Activated naive CD4-positive, alpha-beta T cell treated with anti-CD3 and anti-CD28 coated beads, Interleukin-2, amount 10 ng/mL, durations not matched to agents 7 days and 5 days (primary cell): Measurements from ENCODE around the gene SOX11.

Experiments used
- CTCF ChIA-PET: fragments of 350-600 bp; sonication (Branson Sonifier 250); formaldehyde crosslinking; loops from one replicate; lab custom pipeline; 2021; ENCODE audit warnings: antibody characterized with exemption; lab: Charles Lee
- DNase-seq: peaks from one replicate; pipeline ENCODE4 v3.0.0-alpha.2; 2020
- H3K27ac Mint-ChIP-seq: one replicate; pipeline ENCODE4 v1.8.0; 2021; ENCODE audit warnings: mild to moderate bottlenecking, moderate library complexity, mixed read lengths
- H3K27me3 Mint-ChIP-seq: one replicate; pipeline ENCODE4 v1.8.0; 2021; ENCODE audit warnings: mild to moderate bottlenecking, mixed read lengths
- H3K36me3 Mint-ChIP-seq: one replicate; pipeline ENCODE4 v1.8.0; 2021; ENCODE audit warnings: mixed read lengths
- H3K4me1 Mint-ChIP-seq: one replicate; pipeline ENCODE4 v1.8.0; 2021; ENCODE audit warnings: mixed read lengths
- H3K4me3 Mint-ChIP-seq: one replicate; pipeline ENCODE4 v1.8.0; 2021; ENCODE audit warnings: mild to moderate bottlenecking, moderate library complexity, mixed read lengths
- H3K9me3 Mint-ChIP-seq: one replicate; pipeline ENCODE4 v1.8.0; 2021; ENCODE audit warnings: mixed read lengths

The SOX11 gene

DNA sequence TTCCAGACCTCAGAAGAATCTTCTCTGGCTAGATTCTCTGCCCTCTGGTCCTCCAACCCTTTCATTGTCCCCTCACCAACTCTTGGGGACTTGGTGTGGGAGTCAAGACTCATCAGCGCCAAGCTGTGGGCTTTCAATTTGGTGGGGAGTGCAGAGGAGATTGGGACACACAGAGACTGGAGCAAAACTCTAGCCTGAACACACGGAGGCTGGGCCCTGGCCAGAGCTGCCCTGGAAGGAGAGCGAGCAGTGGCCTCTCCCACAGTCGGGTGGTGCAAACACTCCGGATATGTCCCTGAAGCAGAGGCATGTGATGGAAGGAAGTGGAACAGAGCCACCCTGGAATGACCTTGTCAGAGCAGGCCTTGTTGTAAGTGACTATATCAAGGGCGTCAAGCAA is 8.7 kb upstream of the SOX11 start:
- CTCF ChIA-PET, result no interaction called here
- Mint-ChIP-seq H3K9me3 (no peaks in the 10 kb centered on the region), H3K27ac (no peak overlapping the region), H3K27me3 (no peaks in the 10 kb centered on the region), H3K36me3 (no peaks in the 10 kb centered on the region), H3K4me1 (no peaks in the 10 kb centered on the region), H3K4me3 (no peak overlapping the region)
- DNase-seq, result no peak

DNA sequence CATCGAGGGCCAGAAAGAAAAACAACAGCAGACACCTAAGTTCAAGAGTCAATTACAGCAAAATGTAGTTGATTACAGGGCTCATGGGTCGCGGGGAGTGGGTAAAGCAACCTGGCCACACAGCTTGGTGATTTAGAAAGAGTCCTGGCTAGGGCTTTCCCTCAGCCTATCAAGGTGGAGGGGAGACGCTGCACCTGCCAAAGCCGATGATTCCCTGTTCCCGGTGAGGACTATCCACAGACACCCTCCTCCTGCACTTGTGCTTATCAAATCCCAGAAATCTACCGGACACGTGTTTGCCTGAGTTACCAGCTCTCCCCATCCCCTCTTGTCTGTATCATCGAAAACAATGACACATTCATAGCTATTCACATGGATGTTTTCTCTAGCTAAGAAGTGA is 7.0 kb upstream of the SOX11 start:
- no peak for DNase-seq
- Mint-ChIP-seq H3K9me3 (no peaks in the 10 kb centered on the region), H3K4me1 (no peaks in the 10 kb centered on the region), H3K27ac (no peak overlapping the region), H3K36me3 (peaks cover under 1% of the 10 kb centered on the region), H3K4me3 (no peak overlapping the region), H3K27me3 (peaks cover 6% of the 10 kb centered on the region)
- CTCF ChIA-PET, result no interaction called here

DNA sequence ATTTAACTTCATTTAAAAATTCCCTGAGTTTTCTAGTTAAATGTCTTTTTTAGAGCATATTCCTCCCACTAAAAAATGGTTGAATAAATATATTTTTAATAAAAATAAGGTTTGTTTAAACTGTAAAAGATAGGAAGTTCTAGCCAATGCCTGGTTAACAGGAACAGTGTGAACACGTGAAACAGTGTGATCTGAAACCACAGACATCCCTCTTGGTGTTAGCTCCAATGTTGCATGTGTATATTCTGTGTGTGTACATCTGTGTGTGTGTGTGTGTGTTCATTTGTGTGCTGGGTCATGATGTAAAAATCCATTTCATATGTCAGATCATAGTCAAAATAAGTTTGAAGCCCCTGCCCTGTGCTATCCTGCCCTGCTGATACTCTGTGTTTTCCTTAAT is 6.1 kb upstream of the SOX11 start:
- Mint-ChIP-seq H3K9me3 (no peaks in the 10 kb centered on the region), H3K4me1 (peaks cover 3% of the 10 kb centered on the region), H3K27ac (no peak overlapping the region), H3K4me3 (no peak overlapping the region), H3K36me3 (peaks cover 3% of the 10 kb centered on the region), H3K27me3 (peaks cover 15% of the 10 kb centered on the region)
- no peak for DNase-seq
- CTCF ChIA-PET, result no interaction called here

DNA sequence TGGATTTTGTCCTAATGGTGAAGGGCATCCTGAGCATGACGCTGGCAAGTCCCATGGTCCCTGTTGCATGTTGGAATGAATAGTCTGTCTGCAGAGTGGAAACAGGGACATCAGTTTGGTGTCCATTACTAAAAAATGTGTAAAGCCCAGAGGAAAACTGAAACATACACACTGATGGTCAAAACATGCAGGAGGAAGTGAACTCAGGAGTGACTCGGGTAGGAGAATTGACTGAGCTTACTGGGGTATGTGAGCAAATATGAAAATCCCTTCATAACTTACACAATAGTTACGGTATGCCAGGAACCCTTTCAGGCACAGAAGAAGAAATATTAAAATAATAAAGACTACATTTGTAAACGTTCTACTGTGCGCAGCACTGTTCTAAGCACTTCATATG is 5.6 kb upstream of the SOX11 start:
- Mint-ChIP-seq H3K4me1 (peaks cover 3% of the 10 kb centered on the region), H3K36me3 (peaks cover 3% of the 10 kb centered on the region), H3K9me3 (no peaks in the 10 kb centered on the region), H3K27ac (no peak overlapping the region), H3K27me3 (peaks cover 19% of the 10 kb centered on the region), H3K4me3 (no peak overlapping the region)
- DNase-seq, result no peak
- CTCF ChIA-PET, result no interaction called here

DNA sequence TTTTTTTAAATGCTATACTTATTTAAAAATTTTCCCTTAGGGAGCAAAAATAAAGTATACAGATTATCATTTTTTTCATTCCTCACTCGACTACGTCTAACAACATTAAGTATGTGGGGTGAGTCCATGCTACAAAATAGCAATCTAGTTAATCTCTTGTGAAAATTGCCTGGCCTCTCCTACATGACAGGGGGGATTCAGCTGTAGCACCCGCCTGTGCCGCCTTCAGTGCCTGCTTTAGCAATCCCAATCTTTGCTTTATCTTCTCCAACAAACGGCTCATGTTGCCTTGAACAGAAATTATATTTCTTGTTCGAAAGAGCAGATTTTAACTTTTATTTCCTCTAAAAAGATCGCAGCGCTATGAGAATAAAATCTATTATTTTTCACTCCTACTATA is 2.4 kb upstream of the SOX11 start:
- peaks cover 49% of the 10 kb centered on the region for H3K27me3 Mint-ChIP-seq
- no peak overlapping the region for H3K4me3 Mint-ChIP-seq
- DNase-seq, result no peak
- peaks cover 6% of the 10 kb centered on the region for H3K36me3 Mint-ChIP-seq
- no peak overlapping the region for H3K27ac Mint-ChIP-seq
- H3K9me3 Mint-ChIP-seq, result no peaks in the 10 kb centered on the region
- H3K4me1 Mint-ChIP-seq, result peaks cover 7% of the 10 kb centered on the region
- CTCF ChIA-PET, result no interaction called here

DNA sequence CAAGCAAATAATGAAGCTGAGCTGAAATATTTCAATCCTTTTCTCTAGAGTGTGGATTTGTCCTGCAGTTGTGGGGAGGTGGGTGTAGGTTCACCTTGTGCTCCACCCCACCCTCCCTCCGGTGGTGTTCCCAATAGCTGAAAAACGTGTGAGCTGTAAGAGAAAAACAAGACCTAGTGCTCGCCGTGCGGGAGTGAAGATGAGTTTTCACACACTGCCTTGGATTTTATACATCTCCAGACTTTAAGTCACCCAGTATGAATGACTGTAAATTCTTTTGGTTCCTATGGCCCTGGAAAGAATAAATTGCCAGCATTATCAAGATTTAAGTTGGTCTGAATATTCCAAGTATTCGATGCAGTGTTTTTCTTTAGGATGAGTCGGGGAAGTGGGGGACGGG is 1.9 kb upstream of the SOX11 start:
- CTCF ChIA-PET, result no interaction called here
- H3K36me3 Mint-ChIP-seq, result peaks cover 7% of the 10 kb centered on the region
- H3K27me3 Mint-ChIP-seq, result peaks cover 54% of the 10 kb centered on the region
- H3K9me3 Mint-ChIP-seq, result no peaks in the 10 kb centered on the region
- peak overlapping the region; percentile 11 for H3K27ac Mint-ChIP-seq
- H3K4me1 Mint-ChIP-seq, result peaks cover 7% of the 10 kb centered on the region
- no peak overlapping the region for H3K4me3 Mint-ChIP-seq
- DNase-seq, result no peak

DNA sequence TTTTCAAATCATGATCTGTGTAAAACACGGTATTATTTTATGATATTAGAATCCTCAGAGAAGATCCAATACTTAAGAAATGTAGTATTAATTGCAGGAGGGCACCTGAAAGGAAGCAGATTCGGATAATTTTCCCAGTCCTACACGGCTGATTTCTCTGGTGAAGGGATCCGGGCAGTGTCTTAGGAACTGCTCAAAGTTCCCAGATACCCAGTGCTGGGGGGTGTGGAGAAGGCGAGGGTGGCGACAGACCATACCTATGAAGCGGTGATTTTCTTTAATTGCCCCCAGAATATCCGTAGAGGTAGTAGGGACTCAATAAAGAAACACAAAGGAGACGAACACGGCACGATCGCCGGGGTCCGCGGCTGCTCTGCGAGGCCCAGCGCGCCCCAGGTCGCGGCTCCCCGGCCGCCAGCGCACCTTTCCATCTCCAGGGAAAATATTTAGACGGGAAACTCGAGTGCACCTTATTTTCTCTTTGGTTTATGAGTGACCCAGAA is 1.4 kb upstream of the SOX11 start:
- H3K4me3 Mint-ChIP-seq, result peak overlapping the region; percentile 21
- peak overlapping the region; percentile 11 for H3K27ac Mint-ChIP-seq
- H3K27me3 Mint-ChIP-seq, result peaks cover 59% of the 10 kb centered on the region
- CTCF ChIA-PET, result no interaction called here
- DNase-seq, result no peak
- no peaks in the 10 kb centered on the region for H3K9me3 Mint-ChIP-seq
- H3K36me3 Mint-ChIP-seq, result peaks cover 7% of the 10 kb centered on the region
- peaks cover 11% of the 10 kb centered on the region for H3K4me1 Mint-ChIP-seq

DNA sequence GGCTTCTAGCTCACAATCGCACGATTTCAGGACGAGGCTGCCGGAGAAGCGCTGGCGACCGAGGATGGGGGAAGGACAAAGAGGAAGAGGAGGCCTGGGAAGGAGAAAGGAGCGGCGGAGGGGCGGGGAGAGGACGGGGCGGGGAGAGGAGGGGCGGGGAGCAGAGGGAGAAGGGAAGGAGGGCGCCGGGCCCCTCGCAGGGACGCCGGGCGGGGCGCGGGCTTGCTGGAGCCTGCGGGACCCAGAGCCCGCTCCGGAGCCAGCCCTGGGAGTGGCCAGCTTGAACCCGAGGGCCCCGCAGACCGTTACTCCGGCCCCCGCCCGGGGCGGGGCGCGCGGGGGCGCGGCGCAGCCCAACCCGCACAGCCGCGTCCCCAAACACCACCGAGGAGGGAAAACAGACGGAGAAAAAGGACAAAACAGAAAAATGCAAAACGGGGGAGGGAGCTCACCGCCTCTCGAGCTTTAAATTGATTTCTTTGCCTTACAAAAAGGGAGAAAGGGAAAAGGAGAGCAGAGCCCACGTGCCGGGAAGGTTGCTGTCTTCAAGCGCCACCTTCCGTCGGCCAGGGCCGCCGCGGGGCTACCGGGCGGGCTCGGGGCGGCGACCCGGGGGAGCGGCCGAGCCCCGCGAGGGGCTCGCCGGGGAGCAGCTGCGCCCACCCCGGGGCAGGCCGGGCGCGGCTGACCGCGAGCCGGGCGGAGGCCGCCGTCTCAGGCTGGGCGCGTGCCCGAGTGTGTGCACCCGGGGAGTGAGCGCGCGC is 781 bp upstream of the SOX11 start:
- Mint-ChIP-seq H3K4me1 (peaks cover 13% of the 10 kb centered on the region), H3K36me3 (peaks cover 7% of the 10 kb centered on the region), H3K27ac (peak overlapping the region; percentile 49), H3K27me3 (peaks cover 66% of the 10 kb centered on the region), H3K9me3 (no peaks in the 10 kb centered on the region), H3K4me3 (no peak overlapping the region)
- CTCF ChIA-PET, result no interaction called here
- no peak for DNase-seq

DNA sequence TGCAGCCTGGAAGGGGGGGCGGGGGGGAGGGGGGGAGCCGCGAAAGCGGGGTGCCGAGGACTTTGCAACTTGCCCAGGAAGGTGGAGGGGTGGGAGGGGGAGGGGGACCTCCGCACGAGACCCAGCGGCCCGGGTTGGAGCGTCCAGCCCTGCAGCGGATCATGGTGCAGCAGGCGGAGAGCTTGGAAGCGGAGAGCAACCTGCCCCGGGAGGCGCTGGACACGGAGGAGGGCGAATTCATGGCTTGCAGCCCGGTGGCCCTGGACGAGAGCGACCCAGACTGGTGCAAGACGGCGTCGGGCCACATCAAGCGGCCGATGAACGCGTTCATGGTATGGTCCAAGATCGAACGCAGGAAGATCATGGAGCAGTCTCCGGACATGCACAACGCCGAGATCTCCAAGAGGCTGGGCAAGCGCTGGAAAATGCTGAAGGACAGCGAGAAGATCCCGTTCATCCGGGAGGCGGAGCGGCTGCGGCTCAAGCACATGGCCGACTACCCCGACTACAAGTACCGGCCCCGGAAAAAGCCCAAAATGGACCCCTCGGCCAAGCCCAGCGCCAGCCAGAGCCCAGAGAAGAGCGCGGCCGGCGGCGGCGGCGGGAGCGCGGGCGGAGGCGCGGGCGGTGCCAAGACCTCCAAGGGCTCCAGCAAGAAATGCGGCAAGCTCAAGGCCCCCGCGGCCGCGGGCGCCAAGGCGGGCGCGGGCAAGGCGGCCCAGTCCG is 540 bp downstream of the SOX11 start:
- Mint-ChIP-seq H3K4me3 (no peak overlapping the region), H3K27me3 (peaks cover 79% of the 10 kb centered on the region)
- CTCF ChIA-PET, result no interaction called here

DNA sequence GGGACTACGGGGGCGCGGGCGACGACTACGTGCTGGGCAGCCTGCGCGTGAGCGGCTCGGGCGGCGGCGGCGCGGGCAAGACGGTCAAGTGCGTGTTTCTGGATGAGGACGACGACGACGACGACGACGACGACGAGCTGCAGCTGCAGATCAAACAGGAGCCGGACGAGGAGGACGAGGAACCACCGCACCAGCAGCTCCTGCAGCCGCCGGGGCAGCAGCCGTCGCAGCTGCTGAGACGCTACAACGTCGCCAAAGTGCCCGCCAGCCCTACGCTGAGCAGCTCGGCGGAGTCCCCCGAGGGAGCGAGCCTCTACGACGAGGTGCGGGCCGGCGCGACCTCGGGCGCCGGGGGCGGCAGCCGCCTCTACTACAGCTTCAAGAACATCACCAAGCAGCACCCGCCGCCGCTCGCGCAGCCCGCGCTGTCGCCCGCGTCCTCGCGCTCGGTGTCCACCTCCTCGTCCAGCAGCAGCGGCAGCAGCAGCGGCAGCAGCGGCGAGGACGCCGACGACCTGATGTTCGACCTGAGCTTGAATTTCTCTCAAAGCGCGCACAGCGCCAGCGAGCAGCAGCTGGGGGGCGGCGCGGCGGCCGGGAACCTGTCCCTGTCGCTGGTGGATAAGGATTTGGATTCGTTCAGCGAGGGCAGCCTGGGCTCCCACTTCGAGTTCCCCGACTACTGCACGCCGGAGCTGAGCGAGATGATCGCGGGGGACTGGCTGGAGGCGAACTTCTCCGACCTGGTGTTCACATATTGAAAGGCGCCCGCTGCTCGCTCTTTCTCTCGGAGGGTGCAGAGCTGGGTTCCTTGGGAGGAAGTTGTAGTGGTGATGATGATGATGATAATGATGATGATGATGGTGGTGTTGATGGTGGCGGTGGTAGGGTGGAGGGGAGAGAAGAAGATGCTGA is 1.4 kb downstream of the SOX11 start:
- H3K9me3 Mint-ChIP-seq, result no peaks in the 10 kb centered on the region
- peaks cover 7% of the 10 kb centered on the region for H3K36me3 Mint-ChIP-seq
- H3K27me3 Mint-ChIP-seq, result peaks cover 80% of the 10 kb centered on the region
- no peak for DNase-seq
- peak overlapping the region; percentile 1 for H3K4me3 Mint-ChIP-seq
- peaks cover 13% of the 10 kb centered on the region for H3K4me1 Mint-ChIP-seq
- CTCF ChIA-PET, result no interaction called here
- peak overlapping the region; percentile 69 for H3K27ac Mint-ChIP-seq

More for the DNA sequence above, 540 bp downstream of the SOX11 start:
- H3K4me1 Mint-ChIP-seq, result peaks cover 13% of the 10 kb centered on the region
- no peaks in the 10 kb centered on the region for H3K9me3 Mint-ChIP-seq
- H3K36me3 Mint-ChIP-seq, result peaks cover 7% of the 10 kb centered on the region
- peak overlapping the region; percentile 14 for H3K27ac Mint-ChIP-seq
- no peak for DNase-seq

DNA sequence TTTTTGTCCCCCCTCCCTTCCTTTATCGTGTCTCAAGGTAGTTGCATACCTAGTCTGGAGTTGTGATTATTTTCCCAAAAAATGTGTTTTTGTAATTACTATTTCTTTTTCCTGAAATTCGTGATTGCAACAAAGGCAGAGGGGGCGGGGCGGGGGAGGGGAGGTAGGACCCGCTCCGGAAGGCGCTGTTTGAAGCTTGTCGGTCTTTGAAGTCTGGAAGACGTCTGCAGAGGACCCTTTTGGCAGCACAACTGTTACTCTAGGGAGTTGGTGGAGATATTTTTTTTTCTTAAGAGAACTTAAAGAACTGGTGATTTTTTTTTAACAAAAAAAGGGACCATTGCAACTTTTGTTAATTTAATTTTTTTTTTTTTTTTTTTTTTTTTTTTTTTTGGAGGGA is 2.1 kb downstream of the SOX11 start:
- CTCF ChIA-PET, result no interaction called here
- Mint-ChIP-seq H3K27me3 (peaks cover 80% of the 10 kb centered on the region), H3K36me3 (peaks cover 7% of the 10 kb centered on the region), H3K4me3 (no peak overlapping the region), H3K9me3 (no peaks in the 10 kb centered on the region), H3K27ac (peak overlapping the region; percentile 69), H3K4me1 (peaks cover 13% of the 10 kb centered on the region)
- DNase-seq, result no peak

DNA sequence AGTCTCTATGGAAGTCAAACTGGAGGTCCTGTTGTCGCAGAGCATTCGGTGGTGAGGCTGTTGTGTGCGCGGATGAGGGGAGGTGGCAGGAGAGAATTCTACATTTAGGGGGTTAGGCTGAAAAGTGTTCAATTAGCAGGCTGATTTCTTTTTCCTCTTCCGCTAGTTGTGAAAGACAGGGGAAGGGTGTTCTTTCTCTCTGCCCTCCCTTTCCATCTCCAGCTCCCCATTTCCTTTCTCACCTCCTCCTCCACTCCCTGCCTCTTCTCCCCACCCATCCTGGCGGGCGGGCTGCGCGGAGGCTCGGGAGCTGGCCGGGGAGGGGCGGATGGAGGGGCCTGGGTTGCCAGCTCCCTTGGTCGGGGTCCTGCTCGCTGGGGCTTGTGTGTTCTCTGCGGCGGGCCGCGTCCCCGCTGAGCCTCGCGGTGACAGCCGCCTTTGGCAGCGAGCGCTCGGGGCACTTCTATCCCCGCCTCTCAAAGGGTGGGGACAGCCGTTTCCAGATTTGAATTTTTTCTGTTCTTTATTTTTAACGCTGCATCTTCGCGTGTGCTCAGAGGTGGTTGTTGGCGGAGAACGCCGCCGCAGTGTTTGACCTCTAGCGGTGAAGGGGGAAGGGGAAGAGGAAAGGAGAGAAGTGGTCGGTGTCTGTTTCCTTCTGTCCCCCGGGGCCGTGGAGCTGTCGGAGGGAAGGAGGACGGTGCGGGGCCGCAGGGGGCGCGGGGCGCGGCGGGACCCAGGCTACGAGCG is 3.6 kb downstream of the SOX11 start:
- Mint-ChIP-seq H3K4me3 (no peak overlapping the region), H3K27ac (peak overlapping the region; percentile 21), H3K27me3 (peaks cover 67% of the 10 kb centered on the region), H3K4me1 (peaks cover 13% of the 10 kb centered on the region), H3K36me3 (peaks cover 4% of the 10 kb centered on the region), H3K9me3 (no peaks in the 10 kb centered on the region)
- no peak for DNase-seq
- CTCF ChIA-PET, result no interaction called here

DNA sequence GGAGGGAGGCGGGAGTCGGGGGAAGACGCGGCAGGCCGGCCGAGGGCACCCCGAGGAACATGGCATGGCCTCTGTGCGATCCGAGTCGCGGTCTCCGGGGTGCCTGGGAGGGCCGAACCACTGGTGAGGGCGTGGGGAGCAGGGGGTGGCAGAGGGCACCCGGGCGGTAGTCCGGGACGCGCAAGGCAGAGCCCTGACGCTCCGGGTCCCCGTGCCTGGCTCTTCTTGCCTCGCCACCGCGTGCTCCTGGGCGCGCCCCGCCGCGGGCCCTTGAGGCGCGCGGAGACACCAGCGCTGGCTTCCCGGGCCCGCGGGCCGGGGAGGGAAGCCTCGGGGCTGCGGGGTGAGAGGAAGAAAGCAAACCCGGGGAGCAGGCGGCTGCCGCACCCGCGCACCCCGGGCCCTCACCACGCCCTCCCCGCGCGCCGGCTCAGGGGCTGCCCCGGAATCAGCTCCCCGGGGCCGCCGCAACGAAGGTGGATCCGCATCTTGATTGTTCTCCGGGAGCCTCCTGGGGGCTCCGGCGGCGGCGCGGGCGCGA is 4.3 kb downstream of the SOX11 start:
- CTCF ChIA-PET, result no interaction called here
- Mint-ChIP-seq H3K27ac (no peak overlapping the region), H3K4me1 (peaks cover 10% of the 10 kb centered on the region), H3K9me3 (no peaks in the 10 kb centered on the region), H3K4me3 (no peak overlapping the region), H3K36me3 (peaks cover 4% of the 10 kb centered on the region), H3K27me3 (peaks cover 61% of the 10 kb centered on the region)
- DNase-seq, result no peak
